K562 (cell line): ENCODE data around the gene COA7. TPM values are rescaled to one million over a fixed set of nuclear protein-coding genes. Genes with fewer than 3 reads are reported as not detected.
A peak's percentile ranks its signal among the peaks of the same experiment; 100 is the strongest.

ENCODE experiments used
- BCLAF1 ChIP-seq, 2 experiments: fragments of 450-650 bp in 1 of 2; IDR thresholded peaks; 2 replicates each; pipeline ENCODE4 v1.6.1; 2011 to 2017; ENCODE audit warnings: low read depth in 2 of 2, antibody characterized with exemption in 1 of 2, borderline replicate concordance in 1 of 2, low read length in 1 of 2, mild to moderate bottlenecking in 1 of 2, mixed read lengths in 1 of 2; ENCODE audit not compliant: control insufficient read depth in 1 of 2
- EGR1 ChIP-seq: fragments of 450-650 bp; conservative IDR thresholded peaks from 2 replicates; pipeline ENCODE4 v1.6.1; 2017; ENCODE audit warnings: mild to moderate bottlenecking
- ERF ChIP-seq: fragments of 450-650 bp; formaldehyde crosslinking; IDR thresholded peaks from 2 replicates; pipeline ENCODE4 v1.4.0; 2020; ENCODE audit warnings: mild to moderate bottlenecking, mixed read lengths
- GATAD2A ChIP-seq: fragments of 450-650 bp; IDR thresholded peaks from 2 replicates; pipeline ENCODE4 v1.6.1; 2017
- MAFF ChIP-seq: IDR thresholded peaks from 2 replicates; pipeline ENCODE4 v1.6.1; 2012; ENCODE audit warnings: low read length, improper control_type of control experiment
- MLX ChIP-seq, 2 experiments: fragments of 450-650 bp in 1 of 2; sonication (generic) in 1 of 2; formaldehyde crosslinking; conservative IDR thresholded peaks; 2 replicates each; pipeline versions ENCODE4 v1.4.0 to v1.8.1; 2020 to 2022; ENCODE audit warnings: mild to moderate bottlenecking in 1 of 2, missing genetic modification reagents in 1 of 2
- MTA3 ChIP-seq: fragments of 450-650 bp; formaldehyde crosslinking; IDR thresholded peaks from 2 replicates; pipeline ENCODE4 v1.6.1; 2017; ENCODE audit warnings: mild to moderate bottlenecking, borderline replicate concordance
- SMAD3 ChIP-seq: fragments of 450-650 bp; formaldehyde crosslinking; conservative IDR thresholded peaks from 2 replicates; pipeline ENCODE4 v1.4.0; 2020; ENCODE audit warnings: mild to moderate bottlenecking
- TEAD4 ChIP-seq, 2 experiments: sonication (generic) in 1 of 2; formaldehyde crosslinking in 1 of 2; IDR thresholded peaks; 2 replicates each; pipeline versions ENCODE4 v1.6.1 to v1.8.0; 2012 to 2022; ENCODE audit warnings: borderline replicate concordance in 1 of 2, inconsistent platforms in 1 of 2, low read length in 1 of 2, mild to moderate bottlenecking in 1 of 2, missing genetic modification reagents in 1 of 2
- TFAP4 ChIP-seq: sonication (generic); formaldehyde crosslinking; IDR thresholded peaks from 2 replicates; pipeline ENCODE4 v1.8.0; 2022; ENCODE audit warnings: missing genetic modification reagents, mild to moderate bottlenecking, moderate library complexity, borderline replicate concordance
- ZNF197 ChIP-seq: fragments of 200-800 bp; sonication (Bioruptor generic); IDR thresholded peaks from 2 replicates; pipeline ENCODE4 v1.6.1; 2016; ENCODE audit warnings: low read depth, missing genetic modification characterization, missing compliant biosample characterization
- ZNF740 ChIP-seq, 3 experiments: fragments of 200-800 bp in 1 of 3; sonication (Bioruptor generic) in 1 of 3; sonication (generic) in 1 of 3; formaldehyde crosslinking in 1 of 3; IDR thresholded peaks; 2 replicates each; pipeline versions ENCODE4 v1.6.1 to v1.8.0; 2016 to 2022; ENCODE audit warnings: mild to moderate bottlenecking in 2 of 3, missing compliant biosample characterization in 2 of 3, missing genetic modification characterization in 2 of 3, missing genetic modification reagents in 1 of 3
- polyA plus RNA-seq, 8 experiments: library from polyadenylated mRNA; depleted of rRNA in 4 of 8; stranded (reverse) in 5 of 8; unstranded in 3 of 8; fragments of >200 nt; fragmentation: Nextera tagmentation in 2 of 8; fragmentation: Illumina TruSeq in 1 of 8; extraction: Ambion mirVana in 2 of 8; extraction: Trizol in 1 of 8; gene quantifications; 2 replicates each; pipeline versions ENCODE4 v1.2.1 to v1.2.3, GENCODE V29; 2011 to 2014; ENCODE audit warnings: inconsistent platforms in 1 of 8, missing spikeins in 1 of 8
- total RNA-seq, 7 experiments: library from RNA; depleted of rRNA in 6 of 7; stranded (reverse); fragments of >200 nt in 6 of 7; fragmentation: Illumina TruSeq in 2 of 7; extraction: Trizol in 2 of 7; gene quantifications; 2 replicates each; pipeline versions ENCODE4 v1.2.1 to v1.2.3, GENCODE V29; 2011 to 2021; ENCODE audit warnings: low replicate concordance in 1 of 7
- TF ChIP-seq, protein P1 (sequence below), 2 experiments: fragments of 250-450 bp in 1 of 2; fragments of 450-650 bp in 1 of 2; sonication (Bioruptor Pico) in 1 of 2; IDR thresholded peaks; 2 replicates each; pipeline versions ENCODE4 v1.6.1 to v1.8.0; 2016 to 2021; ENCODE audit warnings: mild to moderate bottlenecking in 2 of 2, moderate library complexity in 2 of 2, missing compliant biosample characterization in 1 of 2, missing genetic modification characterization in 1 of 2
- TF ChIP-seq, protein P2 (sequence below): fragments of 450-650 bp; conservative IDR thresholded peaks from 2 replicates; pipeline ENCODE4 v1.6.1; 2016; ENCODE audit warnings: missing genetic modification characterization, low read depth, mild to moderate bottlenecking, control low read depth, missing compliant biosample characterization
- TF ChIP-seq, protein P3 (sequence below): fragments of 250-450 bp; sonication (Bioruptor Pico); IDR thresholded peaks from 2 replicates; pipeline ENCODE4 v1.4.0; 2020

Gene COA7
- total and polyA plus RNA-seq, 9 of the 15 experiments (the other 6 are each of a cell fraction or from before 2014, with no cell fraction given) = 19.4 to 82.8 (median 51.0) TPM

DNA sequence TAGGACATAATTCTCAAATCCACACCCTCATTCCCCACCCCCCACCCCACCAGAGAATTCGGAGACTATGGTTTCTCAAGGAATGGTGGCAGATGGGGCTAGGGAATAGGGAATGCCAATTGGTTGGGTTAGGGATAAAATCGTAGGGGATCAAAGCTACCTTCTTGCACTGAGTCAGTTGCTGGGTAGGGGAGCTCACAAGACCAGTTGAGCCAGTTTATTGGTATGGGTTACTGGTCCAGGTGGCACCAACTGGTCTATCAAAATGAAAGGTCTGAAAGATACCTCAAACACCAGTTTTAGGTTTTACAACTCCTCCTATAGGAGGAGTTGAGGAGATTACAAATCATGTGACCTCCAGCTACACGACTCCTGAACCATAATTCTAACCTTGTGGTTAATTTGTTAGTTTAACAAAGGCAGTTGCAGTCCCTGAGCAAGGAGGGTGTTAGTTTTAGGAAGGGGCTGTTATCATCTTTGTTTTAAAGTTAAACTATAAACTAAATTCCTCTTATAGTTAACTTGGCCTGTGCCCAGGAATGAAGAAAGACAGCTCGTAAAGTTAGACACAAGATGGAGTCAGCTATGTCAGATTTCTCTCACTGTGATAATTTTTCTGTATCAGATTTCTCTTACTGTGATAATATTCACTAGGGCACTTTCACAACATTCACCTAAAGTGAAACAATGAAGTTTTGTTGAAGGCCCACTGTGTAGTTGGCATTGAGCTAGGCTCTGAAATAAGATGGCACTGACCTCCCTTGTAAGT lies 62.6 kb downstream of the COA7 start (continued):
- TF ChIP-seq, protein P1, sequence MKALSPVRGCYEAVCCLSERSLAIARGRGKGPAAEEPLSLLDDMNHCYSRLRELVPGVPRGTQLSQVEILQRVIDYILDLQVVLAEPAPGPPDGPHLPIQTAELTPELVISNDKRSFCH (CRISPR knock-in tag; IDR thresholded peaks at IDR 0.05) = no peak
- TF ChIP-seq, protein P1 (tag; IDR thresholded peaks at IDR 0.05) = peak; percentile 88
- TF ChIP-seq SMAD3 (CRISPR knock-in tag) = 0 out of 2 replicates have a peak, but pooled peaks have one; percentile 51
- TF ChIP-seq MAFF = no peak
- TF ChIP-seq ERF (CRISPR knock-in tag) = no peak
- no peak for TF ChIP-seq MLX (CRISPR knock-in tag; conservative IDR thresholded peaks at IDR 0.05)
- no peak for TF ChIP-seq TFAP4 (CRISPR knock-in tag)
- no peak for TF ChIP-seq ZNF740 (CRISPR knock-in tag; IDR thresholded peaks at IDR 0.05)
- TF ChIP-seq ZNF740 (tag; IDR thresholded peaks at IDR 0.05) = peak in 1 of 2 experiments; percentile 89; a peak in 2 of 4 replicates
- no peak for TF ChIP-seq EGR1
- TF ChIP-seq, protein P2, sequence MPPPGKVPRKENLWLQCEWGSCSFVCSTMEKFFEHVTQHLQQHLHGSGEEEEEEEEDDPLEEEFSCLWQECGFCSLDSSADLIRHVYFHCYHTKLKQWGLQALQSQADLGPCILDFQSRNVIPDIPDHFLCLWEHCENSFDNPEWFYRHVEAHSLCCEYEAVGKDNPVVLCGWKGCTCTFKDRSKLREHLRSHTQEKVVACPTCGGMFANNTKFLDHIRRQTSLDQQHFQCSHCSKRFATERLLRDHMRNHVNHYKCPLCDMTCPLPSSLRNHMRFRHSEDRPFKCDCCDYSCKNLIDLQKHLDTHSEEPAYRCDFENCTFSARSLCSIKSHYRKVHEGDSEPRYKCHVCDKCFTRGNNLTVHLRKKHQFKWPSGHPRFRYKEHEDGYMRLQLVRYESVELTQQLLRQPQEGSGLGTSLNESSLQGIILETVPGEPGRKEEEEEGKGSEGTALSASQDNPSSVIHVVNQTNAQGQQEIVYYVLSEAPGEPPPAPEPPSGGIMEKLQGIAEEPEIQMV = 0 out of 2 replicates have a peak, but pooled peaks have one; percentile 30
- TF ChIP-seq MTA3 = no peak
- TF ChIP-seq, protein P3, sequence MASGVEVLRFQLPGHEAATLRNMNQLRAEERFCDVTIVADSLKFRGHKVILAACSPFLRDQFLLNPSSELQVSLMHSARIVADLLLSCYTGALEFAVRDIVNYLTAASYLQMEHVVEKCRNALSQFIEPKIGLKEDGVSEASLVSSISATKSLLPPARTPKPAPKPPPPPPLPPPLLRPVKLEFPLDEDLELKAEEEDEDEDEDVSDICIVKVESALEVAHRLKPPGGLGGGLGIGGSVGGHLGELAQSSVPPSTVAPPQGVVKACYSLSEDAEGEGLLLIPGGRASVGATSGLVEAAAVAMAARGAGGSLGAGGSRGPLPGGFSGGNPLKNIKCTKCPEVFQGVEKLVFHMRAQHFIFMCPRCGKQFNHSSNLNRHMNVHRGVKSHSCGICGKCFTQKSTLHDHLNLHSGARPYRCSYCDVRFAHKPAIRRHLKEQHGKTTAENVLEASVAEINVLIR (CRISPR knock-in tag) = no peak
- no peak for TF ChIP-seq TEAD4 (IDR thresholded peaks at IDR 0.05; ENCODE audit: low read length)
- TF ChIP-seq TEAD4 (CRISPR knock-in tag; IDR thresholded peaks at IDR 0.05; ENCODE audit: borderline replicate concordance) = no peak
- TF ChIP-seq ZNF197 (CRISPR knock-in tag) = peak; percentile 70; the same call in 1 of the 2 replicates
- no peak for TF ChIP-seq GATAD2A
- TF ChIP-seq BCLAF1 (IDR thresholded peaks at IDR 0.05; ENCODE audit: borderline replicate concordance in 1 of 2, control insufficient read depth in 1 of 2, low read depth in 2 of 2, low read length in 1 of 2) = no peak
